WTC11 (cell line): ENCODE data around the gene BCAT1. TPM values are rescaled to one million over a fixed set of nuclear protein-coding genes. Genes with fewer than 3 reads are reported as not detected.

Experiments
- ATAC-seq: fragments of 200-7000 bp; cut with Tn5 transposase; 2 replicates; pipeline ENCODE4 v1.10.0; 2021; ENCODE audit warnings: mild to moderate bottlenecking, moderate library complexity
- CTCF ChIA-PET: fragments of 300-600 bp; sonication (Branson Sonifier 250); formaldehyde crosslinking; loops from one replicate; lab custom pipeline; 2021; ENCODE audit warnings: antibody characterized with exemption; lab: Charles Lee
- POLR2A ChIA-PET: fragments of 350-600 bp; sonication (Branson Sonifier 250); formaldehyde crosslinking; loops from one replicate; lab custom pipeline; 2021; ENCODE audit warnings: antibody characterized with exemption; lab: Charles Lee
- DNase-seq: peaks from one replicate; pipeline ENCODE4 v3.0.0; 2021; ENCODE audit warnings: low spot score
- H3K27ac Mint-ChIP-seq: 2 replicates; pipeline ENCODE4 v1.8.0; 2021; ENCODE audit warnings: mixed read lengths
- H3K27me3 Mint-ChIP-seq: 2 replicates; pipeline ENCODE4 v1.8.0; 2021; ENCODE audit warnings: low read depth, mild to moderate bottlenecking, moderate library complexity, mixed read lengths
- H3K36me3 Mint-ChIP-seq: 2 replicates; pipeline ENCODE4 v1.8.0; 2021; ENCODE audit warnings: mixed read lengths
- H3K4me1 Mint-ChIP-seq: 2 replicates; pipeline ENCODE4 v1.8.0; 2022; ENCODE audit warnings: mixed read lengths
- H3K4me3 Mint-ChIP-seq: 2 replicates; pipeline ENCODE4 v1.8.0; 2021; ENCODE audit warnings: mild to moderate bottlenecking, moderate library complexity, mixed read lengths
- H3K9me3 Mint-ChIP-seq: 2 replicates; pipeline ENCODE4 v1.8.0; 2021; ENCODE audit warnings: mixed read lengths
- ATF2 ChIP-seq: sonication (generic); formaldehyde crosslinking; IDR thresholded peaks from 2 replicates; pipeline ENCODE4 v1.8.1; 2022; ENCODE audit warnings: low read depth, missing genetic modification reagents, borderline replicate concordance
- ATF3 ChIP-seq: sonication (generic); formaldehyde crosslinking; conservative IDR thresholded peaks from 2 replicates; pipeline ENCODE4 v1.8.1; 2022; ENCODE audit warnings: mild to moderate bottlenecking, missing genetic modification reagents
- CTCF ChIP-seq: fragments of 200-600 bp; IDR thresholded peaks from 2 replicates; pipeline ENCODE4 v1.8.0; 2022; ENCODE audit warnings: antibody characterized with exemption
- FOXP1 ChIP-seq: sonication (generic); formaldehyde crosslinking; IDR thresholded peaks from 2 replicates; pipeline ENCODE4 v1.8.0; 2022; ENCODE audit warnings: missing genetic modification reagents, mild to moderate bottlenecking, moderate library complexity, borderline replicate concordance
- HMGA2 ChIP-seq: fragments of 250-450 bp; sonication (Bioruptor Pico); IDR thresholded peaks from 2 replicates; pipeline ENCODE4 v1.4.0; 2021; ENCODE audit warnings: mild to moderate bottlenecking, moderate library complexity
- HMGXB4 ChIP-seq: sonication (generic); formaldehyde crosslinking; IDR thresholded peaks from 2 replicates; pipeline ENCODE4 v1.8.1; 2023; ENCODE audit warnings: mild to moderate bottlenecking, moderate library complexity, missing genetic modification reagents
- IRF1 ChIP-seq: sonication (generic); formaldehyde crosslinking; IDR thresholded peaks from 2 replicates; pipeline ENCODE4 v1.8.0; 2023; ENCODE audit warnings: missing genetic modification reagents
- MAX ChIP-seq: sonication (generic); formaldehyde crosslinking; IDR thresholded peaks from 2 replicates; pipeline ENCODE4 v1.8.0; 2022; ENCODE audit warnings: mild to moderate bottlenecking, missing genetic modification reagents
- RORB ChIP-seq: fragments of 250-450 bp; sonication (Bioruptor Pico); IDR thresholded peaks from 2 replicates; pipeline ENCODE4 v1.9.0; 2021; ENCODE audit warnings: mild to moderate bottlenecking
- TEAD1 ChIP-seq: sonication (generic); formaldehyde crosslinking; IDR thresholded peaks from 2 replicates; pipeline ENCODE4 v1.8.0; 2022; ENCODE audit warnings: mild to moderate bottlenecking, missing genetic modification reagents
- ZNF121 ChIP-seq: sonication (generic); formaldehyde crosslinking; IDR thresholded peaks from 2 replicates; pipeline ENCODE4 v1.8.0; 2023; ENCODE audit warnings: missing genetic modification reagents
- ZNF512 ChIP-seq: sonication (generic); formaldehyde crosslinking; IDR thresholded peaks from 2 replicates; pipeline ENCODE4 v1.8.1; 2022; ENCODE audit warnings: missing genetic modification reagents, borderline replicate concordance
- total RNA-seq: library from RNA; stranded (reverse); gene quantifications from 3 replicates; pipeline ENCODE4 v1.2.3, GENCODE V29; 2021

BCAT1 gene
- total RNA-seq, 1 experiment from 2014 or later = 267 TPM

- ChIA-PET POLR2A (no interaction called here), CTCF (no interaction called here)
- H3K4me3 Mint-ChIP-seq = peak overlapping the region; percentile 34; the same call in 1 of the 2 replicates
- H3K36me3 Mint-ChIP-seq = peaks cover 15% of the 10 kb centered on the region
- ATAC-seq (no peak), DNase-seq (no peak)
- no peak overlapping the region for H3K27ac Mint-ChIP-seq
- no peaks in the 10 kb centered on the region for H3K9me3 Mint-ChIP-seq
- H3K4me1 Mint-ChIP-seq = peaks cover 28% of the 10 kb centered on the region
- TF ChIP-seq MAX (CRISPR knock-in tag) (no peak), ZNF121 (CRISPR knock-in tag) (peak; percentile 74)
- peaks cover 3% of the 10 kb centered on the region; the same call in 1 of the 2 replicates for H3K27me3 Mint-ChIP-seq
Observed at GRCh38 chr12:24900196-24900595, 48.7 kb downstream of the BCAT1 start.

- Mint-ChIP-seq H3K27ac (peak overlapping the region; percentile 48; the same call in 1 of the 2 replicates), H3K9me3 (no peaks in the 10 kb centered on the region), H3K36me3 (peaks cover 20% of the 10 kb centered on the region), H3K4me1 (peaks cover 28% of the 10 kb centered on the region), H3K27me3 (peaks cover 3% of the 10 kb centered on the region; the same call in 1 of the 2 replicates), H3K4me3 (no peak overlapping the region)
- no peak for DNase-seq
- ATAC-seq = no peak
- ChIA-PET CTCF (no interaction called here), POLR2A (no interaction called here)
- TF ChIP-seq HMGXB4 (CRISPR knock-in tag) (no peak), ATF2 (CRISPR knock-in tag) (no peak), ZNF512 (CRISPR knock-in tag) (no peak), RORB (CRISPR knock-in tag) (no peak), CTCF (no peak), FOXP1 (CRISPR knock-in tag) (no peak), ATF3 (CRISPR knock-in tag) (no peak), HMGA2 (CRISPR knock-in tag) (no peak), IRF1 (no peak), TEAD1 (CRISPR knock-in tag) (no peak)
Observed at GRCh38 chr12:24899503-24900075, 49.3 kb downstream of the BCAT1 start.

GRCh38 chr12:24898606-24899005, 50.3 kb downstream of the BCAT1 start:
- Mint-ChIP-seq H3K4me1 (peaks cover 28% of the 10 kb centered on the region), H3K27ac (peak overlapping the region; percentile 10; the same call in 1 of the 2 replicates), H3K27me3 (peaks cover 2% of the 10 kb centered on the region; the same call in 1 of the 2 replicates)
- POLR2A ChIA-PET = no interaction called here
- no peak for TF ChIP-seq ATF2 (CRISPR knock-in tag)
- TF ChIP-seq, all 79 proteins: peak for 0
- H3K36me3 Mint-ChIP-seq = peaks cover 29% of the 10 kb centered on the region
- ATAC-seq (no peak), DNase-seq (no peak)
- H3K4me3 Mint-ChIP-seq = no peak overlapping the region
- no peaks in the 10 kb centered on the region for H3K9me3 Mint-ChIP-seq
- CTCF ChIA-PET = no interaction called here
